CD4-positive, CD25-positive, alpha-beta regulatory T cell (primary cell): Measurements from ENCODE around the gene CD247. TPM values are rescaled to one million over a fixed set of nuclear protein-coding genes. Genes with fewer than 3 reads are reported as not detected.
"Not testable (repeated sequence)": the region's sequence is repeated elsewhere in the genome, so short reads cannot be mapped to it uniquely, and the experiment has no call there.

Experiments used
- ATAC-seq, 2 donors: fragments of 150-1000 bp; cut with Tn5 transposase; one replicate each; pipeline ENCODE4 v1.10.0; 2021; ENCODE audit warnings: low read depth in 2 of 2, moderate number of reproducible peaks in 2 of 2, moderate library complexity in 1 of 2
- DNase-seq, 3 donors: peaks; one replicate each; pipeline versions ENCODE4 v3.0.0 to v3.0.0-alpha.2; 2012 to 2022; ENCODE audit warnings: mixed read lengths in 1 of 3
- H3K27ac ChIP-seq: one replicate; pipeline ENCODE4 v1.7.0; 2013; ENCODE audit warnings: mild to moderate bottlenecking, low read length; ENCODE audit not compliant: insufficient read depth, poor library complexity, severe bottlenecking
- H3K27me3 ChIP-seq: one replicate; pipeline ENCODE4 v1.7.0; 2013; ENCODE audit warnings: low read length; ENCODE audit not compliant: control insufficient read depth, insufficient read depth
- H3K36me3 ChIP-seq: one replicate; pipeline ENCODE4 v1.7.0; 2013; ENCODE audit warnings: mild to moderate bottlenecking, low read length, moderate library complexity; ENCODE audit not compliant: control insufficient read depth, insufficient read depth
- H3K4me1 ChIP-seq: 2 replicates; pipeline ENCODE4 v1.7.0; 2013; ENCODE audit warnings: mild to moderate bottlenecking, low read length; ENCODE audit not compliant: insufficient read depth, control insufficient read depth, poor library complexity, severe bottlenecking
- H3K4me3 ChIP-seq: one replicate; pipeline ENCODE4 v1.7.0; 2013; ENCODE audit warnings: low read depth, mild to moderate bottlenecking, low read length, moderate library complexity
- H3K9me3 ChIP-seq, 2 experiments: 1 replicate in 1 of 2; 2 replicates in 1 of 2; pipeline ENCODE4 v1.7.0; 2013; ENCODE audit warnings: low read length in 2 of 2, mild to moderate bottlenecking in 1 of 2, moderate library complexity in 1 of 2; ENCODE audit not compliant: control insufficient read depth in 2 of 2
- H3K27ac Mint-ChIP-seq, 3 donors: one replicate each; pipeline ENCODE4 v1.8.0; 2020 to 2022; ENCODE audit warnings: mild to moderate bottlenecking in 3 of 3, mixed read lengths in 3 of 3, moderate library complexity in 2 of 3
- H3K27me3 Mint-ChIP-seq: one replicate; pipeline ENCODE4 v1.8.0; 2022; ENCODE audit warnings: mild to moderate bottlenecking, mixed read lengths
- H3K36me3 Mint-ChIP-seq: one replicate; pipeline ENCODE4 v1.8.0; 2020; ENCODE audit warnings: mixed read lengths
- H3K4me1 Mint-ChIP-seq, 4 donors: one replicate each; pipeline ENCODE4 v1.8.0; 2020 to 2022; ENCODE audit warnings: mixed read lengths in 4 of 4, mild to moderate bottlenecking in 1 of 4
- H3K4me3 Mint-ChIP-seq, 4 donors: one replicate each; pipeline ENCODE4 v1.8.0; 2020 to 2022; ENCODE audit warnings: mild to moderate bottlenecking in 4 of 4, mixed read lengths in 4 of 4, moderate library complexity in 3 of 4
- H3K9me3 Mint-ChIP-seq, 7 donors: one replicate each; pipeline ENCODE4 v1.8.0; 2020 to 2022; ENCODE audit warnings: mixed read lengths in 7 of 7, mild to moderate bottlenecking in 3 of 7, moderate library complexity in 2 of 7
- polyA plus RNA-seq, 4 donors: library from polyadenylated mRNA; unstranded; fragments of 300-500 nt; fragmentation: Illumina TruSeq; gene quantifications; one replicate each; pipeline ENCODE4 v1.2.3, GENCODE V29; 2021
- total RNA-seq: library from RNA; stranded (reverse); gene quantifications from one replicate; pipeline ENCODE4 v1.2.3, GENCODE V29; 2022

Gene CD247
- total and polyA plus RNA-seq, 5 donors from 2014 or later = 410 to 718 (median 424) TPM

DNA sequence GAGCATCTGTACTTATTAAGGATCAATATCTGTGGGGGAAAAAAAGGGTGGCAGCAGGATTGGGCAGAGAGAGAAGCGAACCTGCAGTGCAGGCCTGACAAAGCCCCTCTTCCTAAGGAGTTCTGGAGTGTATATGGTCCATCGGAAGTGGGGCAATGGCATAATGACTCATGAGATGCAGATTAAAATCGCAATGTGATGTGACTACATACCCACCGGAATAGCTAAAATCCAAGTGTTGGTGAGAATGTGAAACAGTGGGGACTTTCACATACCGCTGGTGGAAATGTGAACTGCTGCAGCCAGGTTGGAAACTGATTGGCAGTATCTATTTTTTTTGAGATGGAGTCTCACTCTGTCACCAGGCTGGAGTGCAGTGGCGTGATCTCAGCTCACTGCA lies 43.4 kb upstream of the CD247 start:
- H3K4me3 Mint-ChIP-seq = no peak overlapping the region
- H3K27me3 Mint-ChIP-seq = peaks cover 27% of the 10 kb centered on the region
- Histone ChIP-seq H3K27ac (no peak overlapping the region), H3K36me3 (no peaks in the 10 kb centered on the region), H3K4me1 (no peaks in the 10 kb centered on the region), H3K4me3 (no peak overlapping the region), H3K27me3 (peaks cover 2% of the 10 kb centered on the region), H3K9me3 (no peaks in the 10 kb centered on the region)
- H3K27ac Mint-ChIP-seq = no peak overlapping the region
- no peak for ATAC-seq
- peaks cover 0 to 10% (median 1%) of the 10 kb centered on the region in 4 donors for H3K4me1 Mint-ChIP-seq
- peaks cover 0 to 2% (median 0%) of the 10 kb centered on the region in 7 donors for H3K9me3 Mint-ChIP-seq
- DNase-seq = no peak
- no peaks in the 10 kb centered on the region for H3K36me3 Mint-ChIP-seq

DNA sequence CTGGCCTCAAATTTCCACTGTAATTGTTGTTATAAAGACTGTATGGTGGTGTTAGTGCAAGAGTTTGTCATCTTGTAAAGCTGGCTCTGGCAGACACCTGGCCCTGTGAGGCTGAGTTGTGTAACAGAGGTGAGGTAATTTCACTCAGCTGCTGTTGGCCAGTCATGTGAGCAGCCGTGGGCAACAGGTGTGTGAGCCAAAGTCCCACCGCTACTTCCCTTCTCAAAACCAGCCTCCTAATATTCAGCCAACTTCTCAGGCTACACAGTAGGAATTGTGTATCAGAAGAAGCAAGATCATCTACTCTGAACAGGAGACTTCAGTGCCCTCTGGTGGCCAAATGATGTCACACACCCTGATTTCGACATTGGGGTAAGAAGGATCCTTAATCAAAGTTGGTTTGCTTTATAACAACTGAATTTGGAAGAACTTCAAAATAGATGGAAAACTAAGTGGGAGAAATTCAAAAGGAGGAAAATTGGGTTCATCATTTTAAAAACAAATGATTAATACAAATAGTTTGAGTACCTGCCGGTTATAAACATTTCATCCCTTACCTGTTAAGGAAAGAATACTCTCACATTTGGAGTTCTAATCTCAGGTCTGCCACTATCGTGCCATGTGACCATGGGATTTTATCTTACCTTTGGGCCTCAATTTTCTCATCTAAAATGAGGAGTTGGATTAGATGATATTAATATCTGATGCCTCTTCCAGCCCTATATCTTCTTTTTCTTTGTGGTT lies 37.8 kb upstream of the CD247 start:
- Mint-ChIP-seq H3K27ac (peak overlapping the region in 1 of 3 donors; percentile 18), H3K4me1 (peaks cover 6 to 29% (median 21%) of the 10 kb centered on the region in 4 donors), H3K4me3 (peak overlapping the region in 2 of 4 donors; percentile 60 to 77), H3K27me3 (peaks cover 26% of the 10 kb centered on the region), H3K36me3 (no peaks in the 10 kb centered on the region), H3K9me3 (peaks cover 0 to 2% (median 0%) of the 10 kb centered on the region in 7 donors)
- Histone ChIP-seq H3K4me1 (peaks cover 25% of the 10 kb centered on the region), H3K4me3 (no peak overlapping the region), H3K9me3 (no peaks in the 10 kb centered on the region), H3K36me3 (no peaks in the 10 kb centered on the region), H3K27me3 (peaks cover 2% of the 10 kb centered on the region), H3K27ac (no peak overlapping the region)
- DNase-seq = peak; percentile 67 to 81 (median 70)
- ATAC-seq = peak in 1 of 2 donors; percentile 16

DNA sequence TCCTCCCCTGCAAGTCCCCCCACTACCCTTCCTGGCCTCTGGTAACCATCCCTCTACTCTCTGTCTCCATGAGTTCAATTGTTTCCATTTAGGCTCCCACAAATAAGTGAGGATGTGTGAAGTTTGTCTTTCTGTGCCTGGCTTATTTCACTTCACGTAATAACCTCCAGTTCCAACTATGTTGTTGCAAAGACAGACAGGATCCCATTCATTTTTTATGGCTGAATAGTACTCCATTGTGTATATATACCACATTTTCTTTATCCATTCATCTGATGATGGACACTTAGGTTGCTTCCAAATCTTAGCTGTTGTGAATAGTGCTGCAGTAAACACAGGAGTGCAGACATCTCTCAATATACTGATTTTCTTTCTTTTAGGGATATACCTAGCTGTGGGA lies 36.7 kb upstream of the CD247 start:
- ATAC-seq, H3K27ac ChIP-seq, H3K27me3 ChIP-seq, H3K9me3 Mint-ChIP-seq, H3K36me3 Mint-ChIP-seq, H3K4me3 ChIP-seq, H3K27ac Mint-ChIP-seq, DNase-seq, H3K36me3 ChIP-seq, H3K9me3 ChIP-seq: not testable (repeated sequence)
- peaks cover 25% of the 10 kb centered on the region for H3K4me1 ChIP-seq
- Mint-ChIP-seq H3K4me1 (peaks cover 16 to 39% (median 30%) of the 10 kb centered on the region in 4 donors), H3K27me3 (peaks cover 26% of the 10 kb centered on the region), H3K4me3 (peak overlapping the region in 1 of 4 donors; percentile 83)

DNA sequence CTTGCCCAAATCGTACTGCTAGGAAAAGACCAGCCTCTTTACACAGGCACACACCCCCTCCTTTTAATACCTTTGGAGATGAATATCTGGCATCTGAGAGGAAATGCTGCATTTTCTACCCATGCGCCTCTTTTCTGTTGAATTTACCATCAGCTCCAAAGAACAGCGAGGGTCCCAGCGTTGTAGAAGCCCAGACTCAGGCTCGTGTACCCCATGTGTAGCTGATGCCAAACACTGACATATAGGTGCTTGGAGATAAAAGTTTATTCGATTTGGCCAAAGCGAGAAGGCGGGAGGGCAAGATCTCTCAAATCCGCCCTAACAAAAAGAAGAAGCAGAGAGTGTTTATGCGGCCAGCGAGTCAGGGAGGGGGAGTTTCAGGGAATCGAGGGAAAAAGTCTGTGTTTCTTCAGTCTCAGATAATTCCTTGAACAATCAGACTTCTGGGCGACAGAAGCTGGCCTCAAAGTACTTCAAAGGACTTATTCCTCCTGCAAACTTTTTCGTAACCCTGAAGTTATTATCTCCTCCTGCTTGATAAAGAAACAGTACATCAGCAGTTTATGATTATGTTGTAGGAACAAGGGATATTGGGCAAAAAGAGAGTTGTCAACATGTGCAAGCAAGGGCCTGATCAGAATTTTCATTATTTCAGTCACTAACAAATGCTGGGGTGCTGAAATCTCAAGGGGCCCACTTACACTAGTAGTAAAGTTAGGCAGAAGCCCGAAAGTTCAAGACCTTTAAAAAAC lies 35.9 kb upstream of the CD247 start:
- Mint-ChIP-seq H3K36me3 (no peaks in the 10 kb centered on the region), H3K9me3 (no peaks in the 10 kb centered on the region), H3K4me3 (peak overlapping the region; percentile 81 to 97 (median 90)), H3K27ac (peak overlapping the region; percentile 78 to 84 (median 80)), H3K4me1 (peaks cover 16 to 39% (median 30%) of the 10 kb centered on the region in 4 donors), H3K27me3 (peaks cover 18% of the 10 kb centered on the region)
- DNase-seq = no peak
- Histone ChIP-seq H3K4me1 (peaks cover 25% of the 10 kb centered on the region), H3K27ac (no peak overlapping the region), H3K27me3 (peaks cover 2% of the 10 kb centered on the region), H3K9me3 (no peaks in the 10 kb centered on the region), H3K36me3 (no peaks in the 10 kb centered on the region), H3K4me3 (peak overlapping the region; percentile 90)
- ATAC-seq = peak; percentile 3

DNA sequence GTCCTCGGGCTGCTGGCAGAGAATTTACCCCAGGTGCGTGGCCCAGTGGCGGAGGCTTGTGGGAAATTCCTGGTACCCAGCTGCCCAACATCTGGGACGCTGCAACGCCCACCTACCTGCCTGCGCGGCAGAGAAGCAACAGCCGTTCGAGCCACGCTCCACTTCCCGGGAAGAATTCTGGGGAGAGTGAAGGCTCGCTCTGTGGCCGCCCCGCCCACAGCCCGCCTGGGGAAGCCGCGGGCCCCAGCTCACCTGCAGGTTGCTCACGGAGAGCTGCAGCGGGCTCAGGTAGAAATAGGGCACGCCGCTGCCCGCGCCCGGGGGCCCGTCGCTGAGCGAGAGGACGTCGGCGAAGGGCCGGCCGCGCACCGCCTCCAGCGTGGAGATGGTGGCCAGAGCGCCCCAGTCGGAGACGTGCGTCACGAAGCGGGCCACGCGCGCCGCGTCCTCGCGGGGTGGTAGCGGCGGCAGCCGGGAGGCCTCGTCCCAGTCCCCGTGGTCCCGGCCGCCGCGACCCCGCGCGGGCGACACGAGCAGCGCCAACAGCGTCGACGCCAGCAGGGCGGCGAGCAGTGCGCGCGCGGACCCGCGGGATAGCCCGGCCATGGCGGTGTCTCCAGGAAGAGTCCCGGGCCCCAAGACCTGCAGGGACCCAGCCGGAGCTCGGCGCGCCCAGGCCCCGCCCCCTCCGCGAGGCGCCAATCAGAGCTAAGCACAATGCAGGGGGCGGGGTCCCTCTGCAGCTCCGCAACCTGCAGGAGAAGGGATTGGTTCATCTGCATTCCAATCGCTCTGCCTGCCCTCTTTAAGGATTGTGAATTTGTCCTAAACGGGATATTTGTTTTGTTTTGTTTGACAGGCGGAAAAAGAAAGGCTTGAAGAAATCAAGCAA lies 35.1 kb upstream of the CD247 start, which contains the start of gene CREG1:
Gene CREG1 (minus strand): TSS at position 627 of the 892 bp plus-strand sequence.
- Mint-ChIP-seq H3K27ac (peak within 1 kb of the TSS; percentile 78 to 86 (median 84)), H3K4me3 (peak within 1 kb of the TSS; percentile 86 to 97 (median 92)), H3K9me3 (no peaks in the 10 kb centered on the region), H3K36me3 (no peaks in the 10 kb centered on the region), H3K4me1 (peaks cover 19 to 45% (median 30%) of the 10 kb centered on the region in 4 donors), H3K27me3 (peaks cover 17% of the 10 kb centered on the region)
- H3K4me1 ChIP-seq = peaks cover 25% of the 10 kb centered on the region
- peak within 1 kb of the TSS; percentile 90 for H3K4me3 ChIP-seq
- no peaks in the 10 kb centered on the region for H3K36me3 ChIP-seq
- DNase-seq (peak; percentile 87 to 91 (median 87)), ATAC-seq (peak; percentile 98)
- peaks cover 2% of the 10 kb centered on the region for H3K27me3 ChIP-seq
- peak within 1 kb of the TSS; percentile 29 for H3K27ac ChIP-seq
- no peaks in the 10 kb centered on the region for H3K9me3 ChIP-seq

DNA sequence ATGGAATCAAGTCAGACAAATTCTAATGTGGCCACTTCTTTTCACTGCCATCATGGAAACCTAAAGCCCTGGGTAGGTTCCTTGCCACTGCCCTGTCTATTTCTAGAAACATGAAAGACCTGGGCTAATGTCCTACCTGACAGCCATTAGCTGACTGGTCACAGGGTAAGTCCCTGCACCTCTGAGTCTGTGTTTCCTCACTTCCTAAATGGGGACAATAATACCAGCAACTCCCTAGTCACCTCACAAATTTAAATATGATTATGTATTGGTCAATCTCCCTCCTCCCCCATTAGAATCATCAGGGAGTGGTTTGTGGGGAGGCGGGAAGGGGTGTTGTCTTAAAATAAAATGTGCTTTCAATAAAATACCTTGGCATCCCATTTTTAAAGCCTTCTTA lies 33.0 kb upstream of the CD247 start:
- DNase-seq (no peak), ATAC-seq (no peak)
- H3K4me1 Mint-ChIP-seq = peaks cover 21 to 45% (median 28%) of the 10 kb centered on the region in 4 donors
- no peak overlapping the region for H3K27ac Mint-ChIP-seq
- Histone ChIP-seq H3K27ac (no peak overlapping the region), H3K4me1 (peaks cover 25% of the 10 kb centered on the region), H3K9me3 (no peaks in the 10 kb centered on the region), H3K36me3 (no peaks in the 10 kb centered on the region), H3K4me3 (no peak overlapping the region), H3K27me3 (no peaks in the 10 kb centered on the region)
- H3K27me3 Mint-ChIP-seq = peaks cover 6% of the 10 kb centered on the region
- peaks cover 8% of the 10 kb centered on the region for H3K36me3 Mint-ChIP-seq
- no peaks in the 10 kb centered on the region for H3K9me3 Mint-ChIP-seq
- H3K4me3 Mint-ChIP-seq = peak overlapping the region in 1 of 4 donors; percentile 68
